GM19099 (cell line): Measurements from ENCODE around the gene PIK3C3.

Source experiments
- POLR2A ChIP-seq: IDR thresholded peaks from 3 replicates; pipeline ENCODE4 v1.6.1; 2011; ENCODE audit warnings: low read depth; ENCODE audit not compliant: insufficient read length; ENCODE audit errors: extremely low read depth

Gene PIK3C3

GRCh38 chr18:42112657-42113420, 157.8 kb downstream of the PIK3C3 start:
- TF ChIP-seq POLR2A = no peak

- TF ChIP-seq POLR2A = no peak
These were observed 158.6 kb downstream of the PIK3C3 start for GRCh38 chr18:42113529-42114191.

DNA sequence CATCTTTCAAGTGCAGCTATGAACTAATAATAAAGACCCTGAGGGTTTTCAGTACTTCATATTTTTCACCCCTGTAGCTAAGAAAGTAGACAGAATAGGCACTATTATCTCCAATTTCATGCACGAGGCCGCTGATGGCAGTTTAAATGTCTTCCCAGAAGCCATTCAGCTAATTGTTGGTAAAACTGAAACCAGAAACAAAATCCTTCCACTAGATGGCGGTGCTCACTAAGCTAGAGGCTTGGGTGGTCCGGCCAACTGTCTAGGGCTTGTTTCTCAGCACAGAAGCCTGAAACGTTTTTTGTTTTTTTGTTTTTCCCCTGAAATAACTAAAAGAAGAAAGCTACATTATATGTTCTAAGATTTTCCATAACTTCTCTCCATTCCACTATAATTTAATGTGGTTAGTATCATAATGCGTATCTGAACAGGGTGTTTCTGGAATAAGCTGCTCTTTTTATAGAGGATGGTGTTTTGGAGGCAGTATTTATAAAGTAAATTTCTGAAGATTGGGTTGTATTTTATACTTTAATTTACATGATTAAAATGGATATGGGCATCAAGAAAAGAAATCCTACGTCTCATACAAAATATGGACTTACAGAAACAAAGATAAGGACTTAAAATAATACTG, 159.4 kb downstream of the PIK3C3 start:
- no peak for TF ChIP-seq POLR2A

GRCh38 chr18:42126586-42126985, 171.6 kb downstream of the PIK3C3 start:
- TF ChIP-seq POLR2A = no peak

DNA sequence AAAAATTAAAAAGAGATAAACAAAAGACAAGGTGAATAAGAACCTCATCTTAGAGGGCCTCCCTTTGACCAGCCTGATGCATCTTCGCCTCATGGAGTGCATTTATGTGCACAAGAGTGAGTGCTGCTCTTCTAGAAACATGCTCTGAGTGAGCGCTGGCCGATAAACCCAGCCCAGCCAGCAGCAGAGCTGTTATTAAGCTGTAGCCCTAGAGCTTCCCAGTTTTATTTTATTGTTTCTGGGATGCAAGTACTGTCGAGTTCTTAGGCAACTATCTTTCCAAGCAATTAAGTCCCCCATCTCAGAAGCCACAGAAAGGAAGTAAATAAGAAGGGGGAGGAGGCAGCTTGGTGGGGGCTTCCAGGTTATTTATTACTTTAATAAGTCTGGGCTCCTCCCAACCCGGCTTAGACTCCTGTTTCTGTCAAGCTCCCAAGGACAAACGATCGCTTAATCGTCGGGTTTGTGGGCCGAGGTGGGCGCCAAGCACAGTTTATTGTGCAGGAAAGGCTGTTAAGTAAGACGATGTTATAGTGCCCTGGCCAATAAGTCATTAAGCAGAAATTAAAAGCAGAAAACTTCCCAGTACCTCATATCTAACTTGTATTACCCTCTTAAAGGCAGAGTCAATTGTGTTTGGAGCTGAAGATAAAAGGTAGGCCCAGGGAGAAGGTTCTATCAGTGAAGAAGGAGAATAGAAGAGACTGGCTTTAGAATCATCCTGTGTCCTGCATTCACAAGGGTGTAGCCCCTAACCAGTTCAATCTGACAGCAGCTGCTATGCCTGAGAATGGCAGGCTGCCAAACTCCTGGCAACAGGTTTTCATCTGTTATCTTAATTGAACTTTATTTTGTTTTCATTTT, 176.3 kb downstream of the PIK3C3 start:
- no peak for TF ChIP-seq POLR2A

- TF ChIP-seq POLR2A = no peak
These were observed 176.9 kb downstream of the PIK3C3 start for GRCh38 chr18:42131930-42132244.
